Mucosa of descending colon (tissue), 3 donors: ENCODE results near the gene BICRA. TPM values are rescaled to one million over a fixed set of nuclear protein-coding genes. Genes with fewer than 3 reads are reported as not detected.
A peak's percentile ranks its signal among the peaks of the same experiment; 100 is the strongest.
"Not testable (repeated sequence)": the region's sequence is repeated elsewhere in the genome, so short reads cannot be mapped to it uniquely, and the experiment has no call there.

Experiments used
- ATAC-seq: fragments of 200-7000 bp; cut with Tn5 transposase; one replicate; pipeline ENCODE4 v1.9.1; 2020; ENCODE audit warnings: mild to moderate bottlenecking, moderate library complexity
- DNase-seq, 3 donors: peaks; one replicate each; pipeline ENCODE4 v3.0.0-alpha.2; 2020
- H3K36me3 ChIP-seq: fragments of 200-600 bp; one replicate; pipeline ENCODE4 v1.8.0; 2021; ENCODE audit warnings: low read depth, mild to moderate bottlenecking
- H3K4me1 ChIP-seq: fragments of 200-600 bp; one replicate; pipeline ENCODE4 v1.8.0; 2021; ENCODE audit warnings: low read depth, mild to moderate bottlenecking
- H3K4me3 ChIP-seq: fragments of 200-600 bp; one replicate; pipeline ENCODE4 v1.8.0; 2021; ENCODE audit warnings: mild to moderate bottlenecking
- H3K9me3 ChIP-seq: fragments of 200-600 bp; one replicate; pipeline ENCODE4 v1.8.0; 2021; ENCODE audit warnings: mild to moderate bottlenecking
- CTCF ChIP-seq: fragments of 200-600 bp; IDR thresholded peaks from one replicate; pipeline ENCODE4 v1.8.0; 2022; ENCODE audit warnings: antibody characterized with exemption, mild to moderate bottlenecking
- intact Hi-C, 2 donors: fragments of 100-400 bp; cut with DNase I in 1 of 2; cut with micrococcal nuclease in 1 of 2; formaldehyde crosslinking; loops; one replicate each; pipeline versions ENCODE4 v1.11.0 to v1.11.1; 2022; cut with DNase I, micrococcal nuclease
- total RNA-seq, 3 donors: library from RNA; stranded (reverse); fragmentation: NEBNext Ultra II Directional in 2 of 3; extraction: Animal tissue kit (Norgen Biotek cat#: 25700) in 2 of 3; gene quantifications; one replicate each; pipeline versions ENCODE4 v1.2.1 to v1.2.4, GENCODE V29; 2021 to 2023
- donor health status: DM: no; HTN: no; CAD: no; lungs with moderate emphysema.
- donor health status: DM: no; HTN: no; CAD: no.
- donor health status: DM: no; HTN: yes; CAD: no.

Gene BICRA
- total RNA-seq, 3 donors from 2014 or later: 18.1 to 19.7 (median 18.5) TPM

- Histone ChIP-seq H3K4me3 (peak within 1 kb of the TSS; percentile 23), H3K9me3 (no peaks in the 10 kb centered on the region), H3K36me3 (no peaks in the 10 kb centered on the region), H3K4me1 (peaks cover 2% of the 10 kb centered on the region)
- TF ChIP-seq CTCF: peak; percentile 78
- ATAC-seq (peak; percentile 83), DNase-seq (peak in 2 of 3 donors; percentile 50 to 69)
- intact Hi-C loops: loop anchor here in 1 of 2 donors (10.0 kb wide), 1 partner anchor 71 kb away; no protein-coding TSS in a partner anchor
These were observed 104.4 kb downstream of the BICRA start, which contains the start of gene EHD2 for GRCh38 chr19:47713046-47714021. Gene EHD2, plus strand, starts transcription at chr19:47713422. Its CDS starts 3,191 bp downstream, at chr19:47716613.

GRCh38 chr19:47714339-47714738, 105.4 kb downstream of the BICRA start:
- Histone ChIP-seq H3K36me3 (no peaks in the 10 kb centered on the region), H3K9me3 (no peaks in the 10 kb centered on the region), H3K4me3 (no peak overlapping the region), H3K4me1 (peaks cover 2% of the 10 kb centered on the region)
- intact Hi-C loops: loop anchor here in 1 of 2 donors (10.0 kb wide), 1 partner anchor 70 kb away; no protein-coding TSS in a partner anchor
- ATAC-seq (no peak), DNase-seq (no peak)
- TF ChIP-seq CTCF: no peak

- H3K4me3 ChIP-seq, H3K9me3 ChIP-seq, DNase-seq, H3K36me3 ChIP-seq, ATAC-seq, H3K4me1 ChIP-seq: not testable (repeated sequence)
- intact Hi-C loops: loop anchor here in 1 of 2 donors (10.0 kb wide), 1 partner anchor 70 kb away; no protein-coding TSS in a partner anchor
These were observed 105.9 kb downstream of the BICRA start for GRCh38 chr19:47714855-47715254.

GRCh38 chr19:47716270-47716937, 107.5 kb downstream of the BICRA start:
- intact Hi-C loops: loop anchor here in 1 of 2 donors (10.0 kb wide), 1 partner anchor 68 kb away; no protein-coding TSS in a partner anchor
- peaks cover 2% of the 10 kb centered on the region for H3K4me1 ChIP-seq
- TF ChIP-seq CTCF: no peak
- H3K9me3 ChIP-seq: no peaks in the 10 kb centered on the region
- H3K36me3 ChIP-seq: no peaks in the 10 kb centered on the region
- ATAC-seq (no peak), DNase-seq (peak in 1 of 3 donors; percentile 46)
- H3K4me3 ChIP-seq: no peak overlapping the region

GRCh38 chr19:47718415-47719046, 109.6 kb downstream of the BICRA start:
- peak in 1 of 3 donors; percentile 48 for DNase-seq
- H3K4me3 ChIP-seq, ATAC-seq, H3K9me3 ChIP-seq, H3K4me1 ChIP-seq, H3K36me3 ChIP-seq: not testable (repeated sequence)
- intact Hi-C loops: loop anchor here in 1 of 2 donors (10.0 kb wide), 1 partner anchor 66 kb away; no protein-coding TSS in a partner anchor
